H9 (cell line): ENCODE data around the gene LAMP1. TPM values are rescaled to one million over a fixed set of nuclear protein-coding genes. Genes with fewer than 3 reads are reported as not detected.

ENCODE experiments used
- DNase-seq: peaks from one replicate; pipeline ENCODE4 v3.0.0-alpha.2; 2017
- H2AFZ ChIP-seq: one replicate; pipeline ENCODE4 v1.6.1; 2013; ENCODE audit warnings: mild to moderate bottlenecking, low read length, control low read depth, moderate library complexity
- H2AK5ac ChIP-seq: 2 replicates; pipeline ENCODE4 v1.6.1; 2013; ENCODE audit warnings: low read length, control low read depth, mixed read lengths; ENCODE audit not compliant: insufficient read length
- H2BK120ac ChIP-seq: one replicate; pipeline ENCODE4 v1.6.1; 2013; ENCODE audit warnings: low read depth, mild to moderate bottlenecking, low read length, control low read depth, inconsistent platforms; ENCODE audit not compliant: poor library complexity, severe bottlenecking
- H2BK12ac ChIP-seq: 2 replicates; pipeline ENCODE4 v1.6.1; 2013; ENCODE audit warnings: low read length, control low read depth, mixed read lengths, low read depth; ENCODE audit not compliant: insufficient read length
- H2BK15ac ChIP-seq: 2 replicates; pipeline ENCODE4 v1.6.1; 2013; ENCODE audit warnings: low read depth, low read length, control low read depth
- H2BK20ac ChIP-seq: one replicate; pipeline ENCODE4 v1.6.1; 2013; ENCODE audit warnings: low read depth, mild to moderate bottlenecking, low read length, control low read depth, inconsistent platforms; ENCODE audit not compliant: poor library complexity, severe bottlenecking
- H2BK5ac ChIP-seq: 2 replicates; pipeline ENCODE4 v1.6.1; 2013; ENCODE audit warnings: low read length, control low read depth, mixed read lengths; ENCODE audit not compliant: insufficient read length
- H3K14ac ChIP-seq: 2 replicates; pipeline ENCODE4 v1.6.1; 2013; ENCODE audit warnings: low read length, control low read depth; ENCODE audit not compliant: insufficient read depth
- H3K18ac ChIP-seq: 2 replicates; pipeline ENCODE4 v1.6.1; 2013; ENCODE audit warnings: low read depth, mild to moderate bottlenecking, mixed read lengths, low read length, control low read depth; ENCODE audit not compliant: insufficient read length
- H3K23ac ChIP-seq: 2 replicates; pipeline ENCODE4 v1.6.1; 2013; ENCODE audit warnings: low read length, control low read depth, mixed read lengths, low read depth; ENCODE audit not compliant: insufficient read length
- H3K23me2 ChIP-seq: 2 replicates; pipeline ENCODE4 v1.6.1; 2013; ENCODE audit warnings: low read depth, mild to moderate bottlenecking, mixed read lengths, low read length, control low read depth; ENCODE audit not compliant: insufficient read length, poor library complexity, severe bottlenecking
- H3K27ac ChIP-seq: 2 replicates; pipeline ENCODE4 v1.5.1; 2013; ENCODE audit warnings: low read length, control low read depth, mixed read lengths, low read depth; ENCODE audit not compliant: insufficient read length
- H3K27me3 ChIP-seq: 2 replicates; pipeline ENCODE4 v1.6.1; 2013; ENCODE audit warnings: low read length, control low read depth, inconsistent platforms; ENCODE audit not compliant: insufficient read depth
- H3K4ac ChIP-seq: 2 replicates; pipeline ENCODE4 v1.6.1; 2013; ENCODE audit warnings: low read depth, mild to moderate bottlenecking, control low read depth, inconsistent platforms, low read length, moderate library complexity
- H3K4me1 ChIP-seq: 2 replicates; pipeline ENCODE4 v1.6.1; 2013; ENCODE audit warnings: low read length, control low read depth, inconsistent platforms; ENCODE audit not compliant: insufficient read depth
- H3K4me2 ChIP-seq: 2 replicates; pipeline ENCODE4 v1.6.1; 2013; ENCODE audit warnings: low read length, control low read depth, mixed read lengths; ENCODE audit not compliant: insufficient read length, insufficient read depth
- H3K56ac ChIP-seq: 2 replicates; pipeline ENCODE4 v1.6.1; 2013; ENCODE audit warnings: low read depth, mild to moderate bottlenecking, mixed read lengths, low read length, control low read depth; ENCODE audit not compliant: insufficient read length
- H3K79me1 ChIP-seq: 2 replicates; pipeline ENCODE4 v1.6.1; 2013; ENCODE audit warnings: low read depth, mild to moderate bottlenecking, moderate library complexity, low read length, control low read depth, inconsistent platforms; ENCODE audit not compliant: insufficient read depth, poor library complexity, severe bottlenecking
- H3K79me2 ChIP-seq: 2 replicates; pipeline ENCODE4 v1.6.1; 2013; ENCODE audit warnings: low read length, control low read depth, inconsistent platforms; ENCODE audit not compliant: insufficient read depth
- H3K9ac ChIP-seq: 2 replicates; pipeline ENCODE4 v1.6.1; 2013; ENCODE audit warnings: low read length, control low read depth, mixed read lengths; ENCODE audit not compliant: insufficient read length; ENCODE audit errors: extremely low read depth
- H3K9me3 ChIP-seq: one replicate; pipeline ENCODE4 v1.6.1; 2013; ENCODE audit warnings: low read depth, low read length, inconsistent platforms; ENCODE audit not compliant: control insufficient read depth
- H3T11ph ChIP-seq: one replicate; pipeline ENCODE4 v1.6.1; 2013; ENCODE audit warnings: mild to moderate bottlenecking, low read length, control low read depth, inconsistent platforms
- H4K20me1 ChIP-seq: one replicate; pipeline ENCODE4 v1.6.1; 2013; ENCODE audit not compliant: control insufficient read depth, insufficient read length, insufficient read depth
- H4K5ac ChIP-seq: 2 replicates; pipeline ENCODE4 v1.6.1; 2013; ENCODE audit warnings: low read depth, mild to moderate bottlenecking, mixed read lengths, low read length, control low read depth; ENCODE audit not compliant: insufficient read length
- H4K8ac ChIP-seq: replicated peaks from 2 replicates; pipeline ENCODE4 v1.6.1; 2013; ENCODE audit warnings: low read length, control low read depth, mixed read lengths, low read depth; ENCODE audit not compliant: insufficient read length
- H4K91ac ChIP-seq: 2 replicates; pipeline ENCODE4 v1.6.1; 2013; ENCODE audit warnings: low read depth, mild to moderate bottlenecking, moderate library complexity, mixed read lengths, low read length, control low read depth; ENCODE audit not compliant: insufficient read length
- H3K27ac Mint-ChIP-seq, 3 experiments: 2 replicates in 2 of 3; 3 replicates in 1 of 3; pipeline ENCODE4 v1.8.0; 2020 to 2021; ENCODE audit warnings: mixed read lengths in 3 of 3, mild to moderate bottlenecking in 1 of 3, moderate library complexity in 1 of 3
- H3K27me3 Mint-ChIP-seq: 2 replicates; pipeline ENCODE4 v1.8.0; 2021; ENCODE audit warnings: low read depth, mild to moderate bottlenecking, moderate library complexity, mixed read lengths
- H3K36me3 Mint-ChIP-seq, 3 experiments: 2 replicates in 2 of 3; 3 replicates in 1 of 3; pipeline ENCODE4 v1.8.0; 2020 to 2021; ENCODE audit warnings: low read depth in 3 of 3, mixed read lengths in 3 of 3; ENCODE audit not compliant: insufficient read depth in 1 of 3
- H3K4me1 Mint-ChIP-seq, 2 experiments: 2 replicates each; pipeline ENCODE4 v1.8.0; 2020; ENCODE audit warnings: mixed read lengths in 2 of 2
- H3K4me3 Mint-ChIP-seq, 2 experiments: 2 replicates in 1 of 2; 3 replicates in 1 of 2; pipeline ENCODE4 v1.8.0; 2020 to 2021; ENCODE audit warnings: mild to moderate bottlenecking in 2 of 2, mixed read lengths in 2 of 2, moderate library complexity in 1 of 2
- H3K9me3 Mint-ChIP-seq, 2 experiments: 2 replicates in 1 of 2; 3 replicates in 1 of 2; pipeline ENCODE4 v1.8.0; 2020; ENCODE audit warnings: mild to moderate bottlenecking in 2 of 2, mixed read lengths in 2 of 2, moderate library complexity in 1 of 2
- CTCF ChIP-seq: fragments of 200-600 bp; sonication (generic); conservative IDR thresholded peaks from 3 replicates; pipeline ENCODE4 v1.8.0; 2021; ENCODE audit warnings: antibody characterized with exemption, mild to moderate bottlenecking
- WGBS: extraction: QIAGEN DNeasy Blood & Tissue Kit; methylation state at CpG from one replicate; pipeline ENCODE4 v1.1.7; 2013; ENCODE audit warnings: missing lambda C conversion rate, low lambda C conversion rate, mixed read lengths; ENCODE audit not compliant: insufficient read length; ENCODE audit errors: extremely low coverage; 5-methylcytosine and 5-hydroxymethylcytosine counted together
- total RNA-seq: library from RNA; stranded (reverse); gene quantifications from 2 replicates; pipeline ENCODE4 v1.2.1, GENCODE V29; 2021

LAMP1 gene
- total RNA-seq, 1 experiment from 2014 or later = 131 TPM

- H2BK120ac ChIP-seq = no peak overlapping the region
- H3K9me3 ChIP-seq = no peaks in the 10 kb centered on the region
- H3K9ac ChIP-seq = no peak overlapping the region
- H3K4me2 ChIP-seq = no peak overlapping the region
- H4K91ac ChIP-seq = no peak overlapping the region
- H3K23ac ChIP-seq = no peak overlapping the region
- H2BK5ac ChIP-seq = no peak overlapping the region
- no peaks in the 10 kb centered on the region for H3K4me1 ChIP-seq
- H3K27me3 Mint-ChIP-seq = no peaks in the 10 kb centered on the region
- no peak overlapping the region for H4K8ac ChIP-seq
- H3T11ph ChIP-seq = no peak overlapping the region
- H3K27ac Mint-ChIP-seq = peak overlapping the region; percentile 48 to 88 (median 81); a peak in 3 of 7 replicates
- H2AFZ ChIP-seq = no peak overlapping the region
- H3K36me3 Mint-ChIP-seq = peaks cover 32 to 61% (median 61%) of the 10 kb centered on the region in 3 experiments; a peak in 6 of 7 replicates
- no peak overlapping the region for H3K14ac ChIP-seq
- no peaks in the 10 kb centered on the region for H3K27me3 ChIP-seq
- no peak overlapping the region for H3K56ac ChIP-seq
- no peak overlapping the region for H2BK12ac ChIP-seq
- peaks cover 7% of the 10 kb centered on the region; the same call in 1 of the 2 replicates for H3K79me2 ChIP-seq
- no peak overlapping the region for H3K18ac ChIP-seq
- H3K27ac ChIP-seq = no peak overlapping the region
- H2AK5ac ChIP-seq = no peak overlapping the region
- H3K4me3 Mint-ChIP-seq = no peak overlapping the region
- peaks cover 3% of the 10 kb centered on the region for H3K23me2 ChIP-seq
- no peak overlapping the region for H2BK20ac ChIP-seq
- WGBS = no CpG with 5 or more reads among the region's 5 CpGs
- peaks cover 11 to 15% of the 10 kb centered on the region in 2 experiments for H3K4me1 Mint-ChIP-seq
- H4K20me1 ChIP-seq = no peaks in the 10 kb centered on the region
- H4K5ac ChIP-seq = no peak overlapping the region
- H3K79me1 ChIP-seq = peaks cover 6% of the 10 kb centered on the region
- H3K4ac ChIP-seq = no peak overlapping the region
- no peaks in the 10 kb centered on the region for H3K9me3 Mint-ChIP-seq
- TF ChIP-seq CTCF = no peak
- DNase-seq = no peak
- no peak overlapping the region for H2BK15ac ChIP-seq
These were observed 60.5 kb downstream of the LAMP1 start for GRCh38 chr13:113357529-113357928.
